Activated CD4-positive, alpha-beta memory T cell treated with anti-CD3 and anti-CD28 coated beads for 36 hours (primary cell): Measurements from ENCODE around the gene FSTL3. TPM values are rescaled to one million over a fixed set of nuclear protein-coding genes. Genes with fewer than 3 reads are reported as not detected.
"Not testable (repeated sequence)": the region's sequence is repeated elsewhere in the genome, so short reads cannot be mapped to it uniquely, and the experiment has no call there.

ENCODE experiments used
- CTCF ChIA-PET: fragments of 350-600 bp; sonication (Branson Sonifier 250); formaldehyde crosslinking; loops from one replicate; lab custom pipeline; 2021; ENCODE audit warnings: antibody characterized with exemption, inconsistent platforms; lab: Charles Lee
- POLR2A ChIA-PET: fragments of 350-600 bp; sonication (Branson Sonifier 250); formaldehyde crosslinking; loops from one replicate; lab custom pipeline; 2021; ENCODE audit warnings: antibody characterized with exemption; lab: Charles Lee
- DNase-seq: peaks from one replicate; pipeline ENCODE4 v3.0.0-alpha.2; 2020
- H3K27ac Mint-ChIP-seq: one replicate; pipeline ENCODE4 v1.8.0; 2021; ENCODE audit warnings: mixed read lengths
- H3K27me3 Mint-ChIP-seq: one replicate; pipeline ENCODE4 v1.8.0; 2021; ENCODE audit warnings: mixed read lengths
- H3K36me3 Mint-ChIP-seq: one replicate; pipeline ENCODE4 v1.8.0; 2021; ENCODE audit warnings: mixed read lengths
- H3K4me1 Mint-ChIP-seq: one replicate; pipeline ENCODE4 v1.8.0; 2021; ENCODE audit warnings: low read depth, mixed read lengths
- H3K4me3 Mint-ChIP-seq: one replicate; pipeline ENCODE4 v1.8.0; 2021; ENCODE audit warnings: mild to moderate bottlenecking, mixed read lengths
- H3K9me3 Mint-ChIP-seq: one replicate; pipeline ENCODE4 v1.8.0; 2021; ENCODE audit warnings: mixed read lengths
- intact Hi-C: fragments of 100-400 bp; cut with micrococcal nuclease; formaldehyde crosslinking; loops from one replicate; pipeline ENCODE4 v1.15.1; 2023
- total RNA-seq, 2 experiments: library from RNA; stranded (reverse); gene quantifications; one replicate each; pipeline ENCODE4 v1.2.3, GENCODE V29; 2021

Gene FSTL3
- total RNA-seq, 2 experiments from 2014 or later, result 5.7 to 6.0 TPM

DNA sequence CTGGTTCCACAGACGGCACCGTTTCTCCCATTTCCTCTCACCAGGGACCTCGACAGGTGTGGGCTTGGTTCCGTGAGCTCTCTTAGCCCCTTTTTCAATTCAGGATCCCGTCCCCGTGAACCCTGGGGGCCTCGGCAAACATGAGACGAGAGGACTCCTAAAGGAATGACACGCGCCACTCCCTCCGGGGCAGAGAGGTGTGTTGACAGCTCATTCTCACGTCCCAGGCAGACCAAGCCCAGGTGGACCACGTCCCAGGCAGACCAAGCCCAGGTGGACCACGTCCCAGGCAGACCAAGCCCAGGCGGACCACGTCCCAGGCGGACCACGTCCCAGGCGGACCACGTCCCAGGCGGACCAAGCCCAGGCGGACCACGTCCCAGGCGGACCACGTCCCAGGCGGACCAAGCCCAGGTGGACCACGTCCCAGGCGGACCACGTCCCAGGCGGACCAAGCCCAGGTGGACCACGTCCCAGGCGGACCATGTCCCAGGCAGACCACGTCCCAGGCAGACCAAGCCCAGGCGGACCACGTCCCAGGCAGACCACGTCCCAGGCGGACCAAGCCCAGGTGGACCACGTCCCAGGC is 9.1 kb upstream of the FSTL3 start:
- ChIA-PET POLR2A (interaction anchor here (1.1 kb wide), 1 partner anchor 12 kb away, joined by 3 read pairs; no protein-coding TSS in a partner anchor), CTCF (interaction anchor here (1.1 kb wide), 1 partner anchor 67 kb away, joined by 4 read pairs; no protein-coding TSS in a partner anchor)
- intact Hi-C loops, result loop anchor here (10.0 kb wide), 1 partner anchor 248 kb away; the partner anchor contains the start of genes KISS1R and R3HDM4
- peaks cover 16% of the 10 kb centered on the region for H3K4me1 Mint-ChIP-seq
- H3K27ac Mint-ChIP-seq, H3K27me3 Mint-ChIP-seq, DNase-seq, H3K36me3 Mint-ChIP-seq, H3K4me3 Mint-ChIP-seq, H3K9me3 Mint-ChIP-seq: not testable (repeated sequence)

GRCh38 chr19:668675-669434 is 7.3 kb upstream of the FSTL3 start:
- H3K27ac Mint-ChIP-seq, H3K9me3 Mint-ChIP-seq, H3K27me3 Mint-ChIP-seq, H3K4me3 Mint-ChIP-seq, H3K36me3 Mint-ChIP-seq, DNase-seq, POLR2A ChIA-PET: not testable (repeated sequence)
- intact Hi-C loops, result loop anchor here (10.0 kb wide), 1 partner anchor 246 kb away; the partner anchor contains the start of genes KISS1R and R3HDM4
- CTCF ChIA-PET, result interaction anchor here (1.9 kb wide), 1 partner anchor 65 kb away, joined by 9 read pairs; no protein-coding TSS in a partner anchor
- peaks cover 10% of the 10 kb centered on the region for H3K4me1 Mint-ChIP-seq

DNA sequence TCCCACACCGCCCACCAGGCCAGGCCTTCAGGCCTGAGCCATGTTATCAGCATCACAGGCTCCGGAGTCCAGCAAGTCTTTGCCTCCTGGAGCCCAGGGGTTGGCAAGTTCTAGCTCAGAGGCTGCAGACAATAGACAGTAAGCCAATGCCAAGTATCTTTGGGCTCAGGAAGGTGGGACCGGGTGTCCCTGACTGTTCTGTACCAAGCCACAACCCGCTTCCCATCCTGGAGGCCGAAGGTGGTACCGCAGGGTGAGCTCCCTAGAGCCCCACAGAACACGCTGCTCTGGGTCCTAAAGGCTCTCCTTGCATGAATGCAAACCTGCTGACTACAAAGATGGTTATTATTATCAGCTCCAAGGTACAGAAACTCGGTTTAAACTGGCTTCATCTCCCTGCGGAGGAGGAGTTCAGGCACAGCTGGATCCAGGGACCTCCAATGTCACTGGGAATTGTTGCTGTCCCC is 5.5 kb upstream of the FSTL3 start:
- Mint-ChIP-seq H3K4me1 (no peaks in the 10 kb centered on the region), H3K27ac (no peak overlapping the region), H3K36me3 (no peaks in the 10 kb centered on the region), H3K27me3 (peaks cover 18% of the 10 kb centered on the region), H3K4me3 (no peak overlapping the region), H3K9me3 (peaks cover 2% of the 10 kb centered on the region)
- intact Hi-C loops, result no loop called here
- ChIA-PET POLR2A (interaction anchor here (1.1 kb wide), 1 partner anchor 9 kb away, joined by 4 read pairs; no protein-coding TSS in a partner anchor), CTCF (interaction anchor here (0.8 to 1.9 kb wide), 3 partner anchors 10 to 63 kb away, joined by 3 to 9 read pairs (median 3); no protein-coding TSS in a partner anchor)
- DNase-seq, result no peak

GRCh38 chr19:674282-675151 is 1.7 kb upstream of the FSTL3 start:
- Mint-ChIP-seq H3K4me1 (no peaks in the 10 kb centered on the region), H3K9me3 (no peaks in the 10 kb centered on the region), H3K36me3 (no peaks in the 10 kb centered on the region), H3K4me3 (no peak overlapping the region), H3K27me3 (peaks cover 15% of the 10 kb centered on the region), H3K27ac (no peak overlapping the region)
- DNase-seq, result no peak
- POLR2A ChIA-PET, result no interaction called here
- intact Hi-C loops, result no loop called here
- CTCF ChIA-PET, result no interaction called here

- no peaks in the 10 kb centered on the region for H3K36me3 Mint-ChIP-seq
- H3K27me3 Mint-ChIP-seq, result peaks cover 15% of the 10 kb centered on the region
- no peak overlapping the region for H3K27ac Mint-ChIP-seq
- no peak for DNase-seq
- ChIA-PET POLR2A (no interaction called here), CTCF (no interaction called here)
- H3K4me3 Mint-ChIP-seq, result no peak overlapping the region
- no peaks in the 10 kb centered on the region for H3K4me1 Mint-ChIP-seq
- H3K9me3 Mint-ChIP-seq, result no peaks in the 10 kb centered on the region
- intact Hi-C loops, result no loop called here
These were observed 219 bp upstream of the FSTL3 start for GRCh38 chr19:676007-676338.

- intact Hi-C loops, result no loop called here
- no peaks in the 10 kb centered on the region for H3K4me1 Mint-ChIP-seq
- ChIA-PET POLR2A (no interaction called here), CTCF (interaction anchor here (0.8 kb wide), 1 partner anchor 57 kb away, joined by 3 read pairs; no protein-coding TSS in a partner anchor)
- no peaks in the 10 kb centered on the region for H3K36me3 Mint-ChIP-seq
- H3K9me3 Mint-ChIP-seq, result no peaks in the 10 kb centered on the region
- DNase-seq, result no peak
- H3K4me3 Mint-ChIP-seq, result no peak overlapping the region
- no peak overlapping the region for H3K27ac Mint-ChIP-seq
- peaks cover 15% of the 10 kb centered on the region for H3K27me3 Mint-ChIP-seq
These were observed 1.0 kb downstream of the FSTL3 start for GRCh38 chr19:677201-677600.

- ChIA-PET CTCF (interaction anchor here (0.8 kb wide), 1 partner anchor 56 kb away, joined by 3 read pairs; no protein-coding TSS in a partner anchor), POLR2A (interaction anchor here (0.6 kb wide), 1 partner anchor 22 kb away, joined by 4 read pairs; no protein-coding TSS in a partner anchor)
- DNase-seq, result no peak
- H3K36me3 Mint-ChIP-seq, result no peaks in the 10 kb centered on the region
- peaks cover 15% of the 10 kb centered on the region for H3K27me3 Mint-ChIP-seq
- no peak overlapping the region for H3K4me3 Mint-ChIP-seq
- intact Hi-C loops, result no loop called here
- no peaks in the 10 kb centered on the region for H3K4me1 Mint-ChIP-seq
- no peak overlapping the region for H3K27ac Mint-ChIP-seq
- no peaks in the 10 kb centered on the region for H3K9me3 Mint-ChIP-seq
These were observed 1.6 kb downstream of the FSTL3 start for GRCh38 chr19:677601-678436.

DNA sequence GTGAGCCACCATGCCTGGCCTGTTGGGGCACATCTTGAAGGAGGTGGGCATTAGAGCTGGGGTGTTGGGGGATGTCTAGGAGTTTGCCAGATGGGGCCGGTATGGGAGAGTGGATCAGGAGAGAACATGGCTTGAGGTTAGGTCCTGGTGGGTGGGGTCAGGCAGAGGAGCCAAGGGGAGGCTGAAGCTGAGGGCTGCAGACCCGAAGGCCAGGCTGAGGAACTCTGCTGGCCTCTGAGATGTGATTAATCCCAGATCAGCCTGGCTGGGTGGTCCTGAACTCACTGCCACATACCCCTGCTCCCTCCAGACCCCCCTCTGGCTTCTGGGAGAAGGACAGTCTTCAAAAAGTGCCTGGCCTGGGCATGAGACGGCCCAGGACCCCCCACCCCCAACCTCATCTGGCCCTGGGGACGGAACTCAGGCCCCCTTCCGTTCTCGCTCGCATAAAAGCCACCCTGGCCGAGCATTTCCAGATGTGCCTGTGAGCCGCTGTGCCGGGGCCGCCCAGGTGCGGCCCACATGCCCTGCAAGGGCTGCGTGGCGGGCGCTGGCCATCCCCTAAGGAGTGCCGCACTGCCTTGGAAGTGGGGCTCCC is 2.7 kb downstream of the FSTL3 start:
- H3K27ac Mint-ChIP-seq, result no peak overlapping the region
- ChIA-PET POLR2A (interaction anchor here (1.0 to 1.4 kb wide), 5 partner anchors 9 to 19 kb away, joined by 3 to 8 read pairs (median 4); partner anchors contain the start of gene RNF126), CTCF (interaction anchor here (0.9 to 2.0 kb wide), 5 partner anchors 13 to 172 kb away, joined by 3 to 7 read pairs (median 5); partner anchors contain the start of gene RNF126)
- no peak for DNase-seq
- no peaks in the 10 kb centered on the region for H3K9me3 Mint-ChIP-seq
- peak overlapping the region; percentile 65 for H3K4me3 Mint-ChIP-seq
- H3K4me1 Mint-ChIP-seq, result no peaks in the 10 kb centered on the region
- H3K27me3 Mint-ChIP-seq, result peaks cover 10% of the 10 kb centered on the region
- no peaks in the 10 kb centered on the region for H3K36me3 Mint-ChIP-seq
- intact Hi-C loops, result no loop called here

- Mint-ChIP-seq H3K4me1 (no peaks in the 10 kb centered on the region), H3K4me3 (peak overlapping the region; percentile 79), H3K9me3 (no peaks in the 10 kb centered on the region), H3K36me3 (no peaks in the 10 kb centered on the region), H3K27ac (peak overlapping the region; percentile 69), H3K27me3 (peaks cover 10% of the 10 kb centered on the region)
- intact Hi-C loops, result loop anchor here (1.0 to 2.0 kb wide), 4 partner anchors 16 to 118 kb away; partner anchors contain the start of genes BSG, PTBP1 and RNF126
- peak; percentile 55 for DNase-seq
- POLR2A ChIA-PET, result interaction anchor here (1.0 to 1.4 kb wide), 5 partner anchors 9 to 20 kb away, joined by 3 to 8 read pairs (median 4); partner anchors contain the start of gene RNF126
- CTCF ChIA-PET, result interaction anchor here (0.7 to 2.0 kb wide), 9 partner anchors 9 to 316 kb away, joined by 3 to 7 read pairs (median 3); partner anchors contain the start of genes PALM and RNF126
These were observed 3.5 kb downstream of the FSTL3 start for GRCh38 chr19:679418-680286.
